HG03565 (cell line): ENCODE data around the gene UBXN2A.
A peak's percentile ranks its signal among the peaks of the same experiment; 100 is the strongest.
"Not testable (repeated sequence)": the region's sequence is repeated elsewhere in the genome, so short reads cannot be mapped to it uniquely, and the experiment has no call there.

Experiments used
- ATAC-seq: cut with Tn5 transposase; IDR thresholded peaks from one replicate; pipeline ENCODE4 v1.9.1; 2021; ENCODE audit warnings: mild to moderate bottlenecking, moderate library complexity; ENCODE audit not compliant: unreplicated experiment

The UBXN2A gene

GRCh38 chr2:24043133-24043532, 102.9 kb downstream of the UBXN2A start:
- ATAC-seq, result not testable (repeated sequence)

- no peak for ATAC-seq
These were observed 105.5 kb downstream of the UBXN2A start for GRCh38 chr2:24045511-24046508.

GRCh38 chr2:24046599-24046929, 106.3 kb downstream of the UBXN2A start:
- no peak for ATAC-seq

GRCh38 chr2:24046930-24047702, 106.9 kb downstream of the UBXN2A start, which contains the start of gene WDCP:
Gene WDCP (minus strand): TSS chr2:24047391. CDS start chr2:24039494, 7,897 bp downstream.
- ATAC-seq, result peak; percentile 98

GRCh38 chr2:24047703-24048033, 107.4 kb downstream of the UBXN2A start:
- ATAC-seq, result no peak

GRCh38 chr2:24048769-24049484, 108.7 kb downstream of the UBXN2A start:
- no peak for ATAC-seq

- ATAC-seq, result no peak
These were observed 109.3 kb downstream of the UBXN2A start, which contains the start of gene FKBP1B for GRCh38 chr2:24049485-24050021. Gene FKBP1B (plus strand): TSS chr2:24049741. CDS start chr2:24049850, 109 bp downstream.

- ATAC-seq, result no peak
These were observed 110.0 kb downstream of the UBXN2A start for GRCh38 chr2:24050041-24050979.

- ATAC-seq, result no peak
These were observed 111.6 kb downstream of the UBXN2A start for GRCh38 chr2:24051833-24052232.

- ATAC-seq, result no peak
These were observed 112.7 kb downstream of the UBXN2A start for GRCh38 chr2:24052951-24053350.
